Activated T-cell treated with anti-CD3 and anti-CD28 coated beads, Interleukin-2, amount 50 U/mL, for 1 hour (primary cell): ENCODE data around the gene NMNAT2.

Experiments
- DNase-seq: peaks from one replicate; pipeline ENCODE4 v3.0.0-alpha.2; 2020

NMNAT2 gene

DNA sequence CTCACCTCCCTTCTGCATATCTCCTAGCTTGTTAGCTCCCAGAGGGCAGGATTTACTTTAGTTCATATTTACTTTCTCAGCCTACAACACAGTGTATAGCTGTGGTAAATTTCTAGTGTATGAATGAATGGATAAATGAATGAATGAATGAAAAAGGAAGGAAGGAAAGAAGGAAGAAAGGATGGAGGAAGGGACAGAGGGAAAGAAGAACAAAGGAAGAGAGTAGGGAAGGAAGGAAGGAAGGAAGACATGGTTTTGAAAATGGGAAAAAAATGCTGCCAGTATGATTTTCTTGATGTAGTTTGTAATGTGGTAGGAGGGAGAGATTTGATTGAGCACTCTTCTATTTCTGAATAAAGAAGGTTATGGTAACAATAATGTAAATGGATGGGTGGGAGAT, 185.1 kb downstream of the NMNAT2 start:
- no peak for DNase-seq

GRCh38 chr1:183231545-183231944, 186.6 kb downstream of the NMNAT2 start:
- no peak for DNase-seq

- no peak for DNase-seq
Measured at GRCh38 chr1:183230413-183230812, 187.8 kb downstream of the NMNAT2 start.

GRCh38 chr1:183228347-183229220, 189.6 kb downstream of the NMNAT2 start:
- no peak for DNase-seq

DNA sequence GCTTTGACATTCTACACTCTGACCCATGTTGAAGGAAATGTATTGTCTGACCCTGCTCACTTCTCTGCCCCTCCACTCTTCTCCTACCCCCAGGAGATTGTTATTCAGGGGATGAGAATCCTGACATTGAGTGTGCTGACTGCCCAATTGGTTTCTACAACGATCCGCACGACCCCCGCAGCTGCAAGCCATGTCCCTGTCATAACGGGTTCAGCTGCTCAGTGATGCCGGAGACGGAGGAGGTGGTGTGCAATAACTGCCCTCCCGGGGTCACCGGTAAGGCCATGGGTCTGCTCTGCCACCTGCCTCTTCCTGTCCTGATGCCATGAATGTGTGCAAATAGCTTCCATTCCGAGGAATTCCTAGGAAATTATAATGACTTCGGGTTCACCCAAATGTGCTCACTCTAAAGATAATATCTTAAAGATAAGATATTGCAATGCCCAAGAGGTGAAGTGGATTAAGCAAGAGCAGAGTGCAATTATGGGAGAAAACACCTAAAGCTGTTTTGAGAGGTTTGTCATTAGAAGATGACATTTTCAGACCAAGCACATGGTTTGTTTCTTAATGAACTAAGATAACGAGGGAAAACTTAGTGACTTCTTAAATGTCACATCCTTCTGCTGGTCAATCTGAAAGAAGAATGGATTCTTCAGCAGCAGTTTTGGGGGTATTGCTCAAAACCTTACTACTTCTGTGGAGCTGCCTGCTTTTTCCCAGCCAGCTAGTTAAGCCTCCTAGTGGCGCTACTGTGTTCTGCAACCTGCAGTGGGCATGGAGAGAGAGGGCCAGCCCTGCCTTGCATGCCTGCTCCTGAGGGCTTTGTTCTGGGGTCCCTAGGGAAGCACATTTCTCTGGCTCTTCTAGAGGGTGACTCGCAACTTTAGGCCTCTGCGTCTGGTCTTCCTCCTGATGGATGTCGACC, 190.5 kb downstream of the NMNAT2 start:
- DNase-seq = peak; percentile 35

DNA sequence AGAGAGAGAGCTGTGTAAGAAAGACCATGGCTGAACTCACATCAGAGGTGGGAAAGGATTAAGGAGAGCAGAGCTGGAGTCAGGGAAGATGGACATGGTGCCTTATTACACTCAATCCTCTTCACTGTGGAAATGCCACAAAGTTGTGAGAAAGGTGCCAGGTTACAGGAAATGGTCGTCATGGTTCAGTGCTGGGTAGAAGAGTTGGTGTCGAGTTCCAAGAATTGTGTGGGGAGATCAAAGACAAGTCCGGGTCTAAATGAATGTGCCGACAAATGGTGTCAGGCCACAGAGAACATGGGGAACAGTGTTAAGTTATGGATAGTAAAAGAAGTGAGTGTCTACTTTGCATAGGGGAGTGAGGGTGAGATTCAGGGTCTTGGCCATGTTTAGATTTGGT, 191.2 kb downstream of the NMNAT2 start:
- DNase-seq = no peak

DNA sequence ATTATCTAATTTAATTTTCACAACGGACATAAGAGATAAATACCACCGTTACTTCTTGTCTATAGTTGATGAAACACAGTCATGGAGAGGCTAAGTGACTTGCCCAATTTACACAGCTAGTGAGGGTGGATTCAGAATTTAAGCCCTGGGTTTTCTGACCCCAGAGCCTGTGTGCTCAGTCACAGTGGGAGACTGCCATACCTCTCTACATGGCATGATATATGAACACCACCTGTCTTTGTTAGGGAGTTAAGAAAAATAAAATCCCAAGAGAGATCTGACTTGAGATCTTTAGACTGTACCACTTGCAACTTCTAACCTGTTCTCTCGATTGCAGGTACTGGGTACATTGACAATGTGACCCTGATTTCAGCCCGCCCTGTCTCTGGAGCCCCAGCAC, 191.8 kb downstream of the NMNAT2 start:
- DNase-seq = no peak

DNA sequence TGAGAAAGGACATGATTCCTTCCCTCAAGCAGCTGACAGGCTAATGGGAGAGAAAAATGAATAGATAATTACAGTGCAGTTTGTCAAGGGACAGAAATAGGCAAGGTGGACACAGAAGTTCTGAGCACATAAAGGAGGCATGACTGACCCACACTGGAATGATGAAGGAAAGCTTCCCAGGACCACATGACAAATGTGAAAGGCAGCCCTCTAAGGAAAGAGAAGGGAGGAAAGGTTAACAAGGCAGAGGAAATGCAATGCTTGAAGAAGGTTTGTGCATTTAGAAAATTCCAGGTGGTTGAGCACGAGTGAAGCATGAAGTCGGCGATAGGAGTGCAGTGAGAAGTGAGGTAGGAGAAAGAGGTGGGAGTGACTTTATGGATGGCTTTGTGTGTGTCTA, 194.7 kb downstream of the NMNAT2 start:
- no peak for DNase-seq

- DNase-seq = no peak
Measured at GRCh38 chr1:183222909-183223308, 195.3 kb downstream of the NMNAT2 start.

DNA sequence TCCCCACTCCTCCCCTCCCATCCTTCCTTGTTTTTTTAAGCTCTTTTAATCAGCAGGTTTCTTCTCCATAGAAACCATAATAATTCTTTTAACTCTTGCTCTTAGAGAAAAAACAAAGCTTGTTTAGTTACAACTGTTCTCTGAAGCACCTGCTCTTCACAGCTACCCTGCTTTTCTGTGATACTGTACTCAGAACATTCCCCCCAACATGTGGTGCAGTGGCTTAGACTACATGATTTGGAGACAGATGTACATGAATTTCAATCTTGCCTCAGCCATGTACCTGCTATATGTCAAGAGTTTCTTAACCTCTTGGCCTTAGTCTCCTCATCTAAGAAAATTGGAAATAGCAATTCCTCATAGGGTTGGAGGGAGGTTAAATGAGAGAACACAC, 198.6 kb downstream of the NMNAT2 start:
- DNase-seq = no peak

- DNase-seq = peak; percentile 42
Measured at GRCh38 chr1:183218971-183219615, 199.1 kb downstream of the NMNAT2 start.

- no peak for DNase-seq
Measured at GRCh38 chr1:183218027-183218618, 200.1 kb downstream of the NMNAT2 start.

GRCh38 chr1:183215936-183216335, 202.2 kb downstream of the NMNAT2 start:
- DNase-seq = no peak

DNA sequence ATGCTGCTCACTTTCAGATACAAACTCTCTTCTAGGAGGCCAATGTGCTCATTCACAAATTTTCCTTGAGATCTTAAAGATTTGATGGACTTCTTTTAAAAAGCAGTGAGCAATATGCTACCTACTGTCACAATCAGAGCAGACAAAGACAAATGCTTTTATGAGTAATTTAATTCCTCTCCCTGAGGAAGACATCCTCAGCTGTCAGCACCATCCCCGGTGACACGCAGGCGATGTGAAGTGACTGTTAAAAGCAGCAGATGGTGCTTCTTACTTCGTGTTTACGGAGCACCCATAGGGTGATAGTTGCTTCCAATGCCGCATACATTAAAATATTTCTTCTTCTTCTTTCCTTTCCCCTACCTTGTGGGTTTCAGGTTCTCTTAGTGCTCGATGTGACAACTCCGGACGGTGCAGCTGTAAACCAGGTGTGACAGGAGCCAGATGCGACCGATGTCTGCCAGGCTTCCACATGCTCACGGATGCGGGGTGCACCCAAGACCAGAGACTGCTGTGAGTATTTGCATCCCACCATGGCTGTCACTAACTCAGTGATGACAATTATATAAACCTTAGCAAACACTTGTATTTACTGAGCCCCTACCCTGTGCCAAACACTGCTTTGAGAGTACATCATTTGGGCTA, 203.0 kb downstream of the NMNAT2 start:
- DNase-seq = no peak

GRCh38 chr1:183214021-183214970, 203.9 kb downstream of the NMNAT2 start:
- no peak for DNase-seq

- no peak for DNase-seq
Measured at GRCh38 chr1:183212870-183213269, 205.3 kb downstream of the NMNAT2 start.

GRCh38 chr1:183210681-183211080, 207.5 kb downstream of the NMNAT2 start:
- no peak for DNase-seq

- DNase-seq = no peak
Measured at GRCh38 chr1:183209533-183210158, 208.5 kb downstream of the NMNAT2 start.

- DNase-seq = no peak
Measured at GRCh38 chr1:183206538-183207122, 211.6 kb downstream of the NMNAT2 start.

DNA sequence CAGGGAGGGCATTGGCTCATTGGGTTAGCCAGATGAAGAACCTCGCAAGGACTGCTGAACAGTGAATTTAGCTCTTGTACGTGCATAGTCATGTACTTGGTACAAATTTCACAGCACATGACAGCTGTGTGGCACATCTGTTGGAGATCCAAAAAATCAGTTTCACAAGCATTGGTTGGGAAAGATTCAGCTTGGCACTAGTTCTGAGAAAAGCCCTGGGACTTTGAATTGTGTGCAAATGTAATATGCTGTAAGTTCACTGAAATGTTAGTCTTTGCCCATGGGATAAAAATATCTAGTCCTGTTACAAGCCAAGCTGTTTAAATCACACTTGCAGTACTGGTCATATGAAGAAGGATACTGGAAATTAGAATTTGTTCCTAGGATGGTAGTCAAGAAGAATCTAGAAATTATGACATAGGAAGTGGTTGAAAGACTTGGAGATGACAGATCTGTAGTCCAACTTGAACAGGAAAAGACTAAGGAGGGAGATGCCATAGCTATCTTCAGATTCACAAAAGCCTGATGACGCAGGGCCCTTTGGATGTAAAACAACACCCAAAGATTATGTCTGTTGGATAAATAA, 212.9 kb downstream of the NMNAT2 start:
- no peak for DNase-seq
